Keratinocyte (primary cell): ENCODE results near the gene IGF1. TPM values are rescaled to one million over a fixed set of nuclear protein-coding genes. Genes with fewer than 3 reads are reported as not detected.

Source experiments
- DNase-seq: peaks from one replicate; pipeline ENCODE4 v3.0.0-alpha.2; 2011; ENCODE audit warnings: low read depth, missing footprints, low spot score
- FAIRE-seq: peaks from 2 replicates; lab custom pipeline; 2011; peaks lifted over from hg19 to GRCh38; lab: Jason Lieb, UNC
- H2AFZ ChIP-seq: 2 replicates; pipeline ENCODE4 v1.6.0; 2012; ENCODE audit warnings: low read length, control low read depth, inconsistent platforms; ENCODE audit not compliant: control insufficient read depth
- H3K27ac ChIP-seq: 2 replicates; pipeline ENCODE4 v1.5.1; 2011; ENCODE audit warnings: low read length; ENCODE audit not compliant: control insufficient read depth, insufficient read depth
- H3K27me3 ChIP-seq: 3 replicates; pipeline ENCODE4 v1.6.0; 2011; ENCODE audit warnings: low read length; ENCODE audit not compliant: control insufficient read depth, insufficient read depth; ENCODE audit errors: extremely low read depth
- H3K36me3 ChIP-seq, 2 experiments: 2 replicates in 1 of 2; 3 replicates in 1 of 2; pipeline ENCODE4 v1.5.1; 2011; ENCODE audit warnings: low read length in 2 of 2, mild to moderate bottlenecking in 1 of 2; ENCODE audit not compliant: control insufficient read depth in 2 of 2, insufficient read depth in 2 of 2; ENCODE audit errors: extremely low read depth in 1 of 2
- H3K4me1 ChIP-seq: 3 replicates; pipeline ENCODE4 v1.5.1; 2011; ENCODE audit warnings: low read length; ENCODE audit not compliant: control insufficient read depth, insufficient read depth; ENCODE audit errors: extremely low read depth
- H3K4me2 ChIP-seq: 3 replicates; pipeline ENCODE4 v1.6.0; 2011; ENCODE audit warnings: low read depth, low read length; ENCODE audit not compliant: control insufficient read depth, insufficient read depth; ENCODE audit errors: extremely low read depth
- H3K4me3 ChIP-seq, 3 experiments: fragments of 200-600 bp in 1 of 3; sonication (generic) in 1 of 3; 2 replicates in 2 of 3; 3 replicates in 1 of 3; pipeline ENCODE4 v1.5.1; 2011 to 2016; ENCODE audit warnings: low read length in 3 of 3, mild to moderate bottlenecking in 3 of 3, control low read depth in 2 of 3, inconsistent platforms in 1 of 3, low read depth in 1 of 3, mixed read lengths in 1 of 3, mixed run types in 1 of 3, moderate library complexity in 1 of 3; ENCODE audit not compliant: control insufficient read depth in 2 of 3, insufficient read depth in 2 of 3; ENCODE audit errors: extremely low read depth in 1 of 3
- H3K79me2 ChIP-seq: 2 replicates; pipeline ENCODE4 v1.6.0; 2012; ENCODE audit warnings: low read length; ENCODE audit not compliant: control insufficient read depth, insufficient read depth
- H3K9ac ChIP-seq: 3 replicates; pipeline ENCODE4 v1.6.0; 2011; ENCODE audit warnings: low read length; ENCODE audit not compliant: control insufficient read depth, insufficient read depth; ENCODE audit errors: extremely low read depth
- H3K9me1 ChIP-seq: 3 replicates; pipeline ENCODE4 v1.6.0; 2011; ENCODE audit warnings: low read length; ENCODE audit not compliant: control insufficient read depth, insufficient read depth; ENCODE audit errors: extremely low read depth
- H3K9me3 ChIP-seq: 2 replicates; pipeline ENCODE4 v1.5.1; 2012; ENCODE audit warnings: low read depth, low read length; ENCODE audit not compliant: control insufficient read depth
- H4K20me1 ChIP-seq: 3 replicates; pipeline ENCODE4 v1.6.0; 2011; ENCODE audit warnings: low read length; ENCODE audit not compliant: control insufficient read depth, insufficient read depth; ENCODE audit errors: extremely low read depth
- EZH2 ChIP-seq: IDR thresholded peaks from one replicate; pipeline ENCODE4 v1.6.1; 2012; ENCODE audit warnings: inconsistent platforms, mild to moderate bottlenecking, low read length, moderate library complexity
- dilution Hi-C: fragments of 300-500 bp; cut with MboI; formaldehyde crosslinking; loops from one replicate; pipeline ENCODE4 v1.7.0; 2020; ENCODE audit warnings: low sequenced_read_pairs; ENCODE audit not compliant: extremely low pct_ligation_motif_present
- polyA plus RNA-seq, 5 experiments: library from polyadenylated mRNA; depleted of rRNA in 3 of 5; stranded (reverse) in 3 of 5; stranded (forward) in 1 of 5; unstranded in 1 of 5; fragments of >200 nt; gene quantifications; 1 replicate in 1 of 5; 2 replicates in 3 of 5; 3 replicates in 1 of 5; pipeline versions ENCODE4 v1.2.1 to v1.2.3, GENCODE V29; 2011 to 2012; ENCODE audit warnings: missing spikeins in 2 of 5, low read depth in 1 of 5, low replicate concordance in 1 of 5
- TF ChIP-seq, protein P1 (sequence below), 3 experiments: IDR thresholded peaks in 1 of 3; conservative IDR thresholded peaks in 1 of 3; optimal IDR thresholded peaks in 1 of 3; 2 replicates in 2 of 3; 3 replicates in 1 of 3; pipeline versions ENCODE3 to v1.5.1; 2011; ENCODE audit warnings: low read length in 3 of 3, mild to moderate bottlenecking in 3 of 3, moderate library complexity in 2 of 3, control low read depth in 1 of 3, inconsistent platforms in 1 of 3; ENCODE audit not compliant: insufficient read depth in 2 of 3; ENCODE audit errors: extremely low read depth in 1 of 3

Gene IGF1
- polyA plus RNA-seq, 1 donor (not counting 4 experiments of a cell fraction or from before 2014, with no cell fraction given), result not detected

DNA sequence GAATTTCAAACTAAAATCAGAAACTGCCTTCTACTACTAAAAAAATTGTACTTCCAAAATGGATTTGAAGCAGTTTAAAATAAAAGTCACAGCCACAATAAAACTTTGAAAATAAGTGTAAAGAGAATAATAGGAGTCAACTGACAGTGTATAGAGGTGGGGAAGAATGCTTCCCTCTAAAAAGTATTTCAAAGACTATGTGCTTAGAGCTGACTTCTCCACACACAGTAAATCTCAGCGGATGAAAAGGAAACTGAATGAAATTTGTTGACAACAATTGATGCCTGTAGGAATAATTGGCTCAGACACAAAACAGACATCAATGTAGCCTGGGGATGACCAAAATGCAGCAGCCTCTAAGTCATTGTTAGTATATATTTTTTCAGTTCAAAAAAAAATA lies 7.9 kb downstream of the IGF1 start:
- TF ChIP-seq, protein P1, sequence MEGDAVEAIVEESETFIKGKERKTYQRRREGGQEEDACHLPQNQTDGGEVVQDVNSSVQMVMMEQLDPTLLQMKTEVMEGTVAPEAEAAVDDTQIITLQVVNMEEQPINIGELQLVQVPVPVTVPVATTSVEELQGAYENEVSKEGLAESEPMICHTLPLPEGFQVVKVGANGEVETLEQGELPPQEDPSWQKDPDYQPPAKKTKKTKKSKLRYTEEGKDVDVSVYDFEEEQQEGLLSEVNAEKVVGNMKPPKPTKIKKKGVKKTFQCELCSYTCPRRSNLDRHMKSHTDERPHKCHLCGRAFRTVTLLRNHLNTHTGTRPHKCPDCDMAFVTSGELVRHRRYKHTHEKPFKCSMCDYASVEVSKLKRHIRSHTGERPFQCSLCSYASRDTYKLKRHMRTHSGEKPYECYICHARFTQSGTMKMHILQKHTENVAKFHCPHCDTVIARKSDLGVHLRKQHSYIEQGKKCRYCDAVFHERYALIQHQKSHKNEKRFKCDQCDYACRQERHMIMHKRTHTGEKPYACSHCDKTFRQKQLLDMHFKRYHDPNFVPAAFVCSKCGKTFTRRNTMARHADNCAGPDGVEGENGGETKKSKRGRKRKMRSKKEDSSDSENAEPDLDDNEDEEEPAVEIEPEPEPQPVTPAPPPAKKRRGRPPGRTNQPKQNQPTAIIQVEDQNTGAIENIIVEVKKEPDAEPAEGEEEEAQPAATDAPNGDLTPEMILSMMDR (optimal IDR thresholded peaks at IDR 0.05 in 1 of 3, IDR thresholded peaks at IDR 0.05 in 1 of 3, conservative IDR thresholded peaks at IDR 0.05 in 1 of 3; ENCODE audit: extremely low read depth in 1 of 3, insufficient read depth in 2 of 3, low read length in 3 of 3), result no peak
- no peak for TF ChIP-seq EZH2
- Histone ChIP-seq H3K79me2 (no peaks in the 10 kb centered on the region), H2AFZ (no peak overlapping the region), H3K27me3 (no peaks in the 10 kb centered on the region), H3K4me1 (no peaks in the 10 kb centered on the region), H3K9ac (no peak overlapping the region), H3K9me1 (no peaks in the 10 kb centered on the region), H3K27ac (no peak overlapping the region), H3K4me3 (no peak overlapping the region), H3K9me3 (no peaks in the 10 kb centered on the region), H3K4me2 (no peak overlapping the region), H4K20me1 (no peaks in the 10 kb centered on the region), H3K36me3 (no peaks in the 10 kb centered on the region)
- no peak for DNase-seq
- dilution Hi-C loops, result no loop called here
- no peak for FAIRE-seq

DNA sequence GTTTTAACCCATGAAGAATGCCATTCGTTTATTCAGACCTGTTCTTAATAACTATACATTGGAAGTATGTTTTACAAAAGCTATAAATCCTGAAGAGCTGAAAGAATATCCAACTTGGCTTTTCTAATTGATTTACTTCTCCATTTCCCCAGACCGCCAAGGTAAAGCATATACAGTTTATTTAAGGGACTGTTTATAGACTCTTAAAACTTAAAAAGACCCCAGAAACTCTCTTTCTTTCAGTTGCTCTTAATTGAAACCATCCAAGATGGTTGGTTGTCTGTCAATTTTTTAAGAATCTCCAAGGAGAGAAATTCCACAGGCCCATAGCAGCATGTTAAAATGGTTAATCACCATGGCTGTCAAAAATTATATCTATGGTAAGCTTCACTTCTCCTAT lies 8.8 kb downstream of the IGF1 start:
- no peak for TF ChIP-seq EZH2
- TF ChIP-seq, protein P1 (optimal IDR thresholded peaks at IDR 0.05 in 1 of 3, IDR thresholded peaks at IDR 0.05 in 1 of 3, conservative IDR thresholded peaks at IDR 0.05 in 1 of 3; ENCODE audit: extremely low read depth in 1 of 3, insufficient read depth in 2 of 3, low read length in 3 of 3), result no peak
- dilution Hi-C loops, result no loop called here
- H3K4me3 ChIP-seq, result no peak overlapping the region
- FAIRE-seq (no peak), DNase-seq (no peak)
- H3K27ac ChIP-seq, result no peak overlapping the region
- H3K9me3 ChIP-seq, result no peaks in the 10 kb centered on the region
- H4K20me1 ChIP-seq, result no peaks in the 10 kb centered on the region
- H3K27me3 ChIP-seq, result no peaks in the 10 kb centered on the region
- no peaks in the 10 kb centered on the region for H3K36me3 ChIP-seq
- no peaks in the 10 kb centered on the region for H3K4me1 ChIP-seq
- H2AFZ ChIP-seq, result no peak overlapping the region
- H3K9ac ChIP-seq, result no peak overlapping the region
- H3K79me2 ChIP-seq, result no peaks in the 10 kb centered on the region
- H3K9me1 ChIP-seq, result no peaks in the 10 kb centered on the region
- H3K4me2 ChIP-seq, result no peak overlapping the region
